ENCODE measurements around the gene ZNF385B.
"Not testable (repeated sequence)": the region's sequence is repeated elsewhere in the genome, so short reads cannot be mapped to it uniquely, and the experiment has no call there.

The ZNF385B gene

DNA sequence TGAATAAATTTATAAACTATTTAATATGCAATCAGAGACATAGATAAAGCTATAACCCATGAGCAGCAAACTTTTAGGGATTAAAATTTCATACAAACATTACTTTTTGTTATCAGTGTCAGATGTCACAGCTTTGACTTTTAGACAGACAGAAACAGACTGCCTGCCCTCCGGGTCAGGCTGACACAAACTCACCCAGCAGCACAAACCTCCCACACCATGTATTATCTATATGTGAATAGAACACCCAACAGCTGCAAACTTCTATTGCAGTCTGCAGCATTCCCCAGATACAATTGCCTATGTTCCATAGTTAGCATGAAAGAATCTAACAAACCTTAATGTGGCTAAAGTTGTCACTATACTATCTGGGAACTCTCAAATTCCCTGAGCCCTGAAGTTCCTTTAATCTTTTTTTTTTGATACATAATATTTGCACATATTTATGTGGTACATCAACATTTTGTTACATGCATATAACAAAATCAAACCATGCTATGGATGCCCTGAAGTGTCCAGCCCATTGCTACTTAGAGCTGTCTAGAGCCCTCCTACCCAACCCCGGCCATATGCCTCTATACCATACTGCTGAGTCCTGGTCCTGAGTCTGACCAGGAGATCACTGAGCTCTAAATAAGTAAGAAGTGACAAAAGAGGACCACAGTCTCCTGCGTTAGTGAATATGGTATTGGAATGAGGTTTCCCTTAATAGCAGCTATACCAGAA is 214.4 kb downstream of the ZNF385B start:
- Mint-ChIP-seq H3K27ac (no peak overlapping the region), H3K4me3 (no peak overlapping the region), H3K4me1 (no peaks in the 10 kb centered on the region), H3K9me3 (no peaks in the 10 kb centered on the region), H3K27me3 (no peaks in the 10 kb centered on the region), H3K36me3 (no peaks in the 10 kb centered on the region)
- no peak for DNase-seq
- CTCF ChIA-PET: no interaction called here

DNA sequence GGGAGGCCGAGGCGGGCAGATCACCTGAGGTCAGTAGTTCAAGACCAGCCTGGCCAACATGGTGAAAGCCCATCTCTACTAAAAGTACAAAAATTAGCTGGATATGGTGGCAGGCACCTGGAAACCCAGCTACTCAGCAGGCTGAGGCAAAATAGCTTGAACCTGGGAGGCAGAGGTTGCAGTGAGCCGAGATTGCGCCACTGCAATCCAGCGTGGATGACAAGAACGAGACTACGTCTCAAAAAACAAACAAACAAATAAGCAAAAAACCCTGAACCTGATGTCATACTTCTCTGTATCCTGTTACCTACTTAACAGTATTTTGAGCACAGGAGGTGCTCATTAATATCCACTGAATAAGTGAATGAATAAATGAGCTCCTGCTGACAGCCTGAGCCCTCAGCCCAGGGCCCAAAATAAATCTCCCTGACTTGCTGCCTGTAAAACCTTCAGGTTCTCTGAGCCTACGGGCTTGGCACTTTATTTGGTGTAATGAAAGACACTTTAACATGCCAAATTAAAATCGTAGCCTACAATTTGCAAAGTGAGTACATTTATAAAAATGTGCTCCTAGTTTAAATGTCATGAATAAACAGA is 215.1 kb downstream of the ZNF385B start:
- Mint-ChIP-seq H3K4me1 (no peaks in the 10 kb centered on the region), H3K27ac (no peak overlapping the region), H3K4me3 (no peak overlapping the region), H3K27me3 (no peaks in the 10 kb centered on the region), H3K9me3 (no peaks in the 10 kb centered on the region), H3K36me3 (no peaks in the 10 kb centered on the region)
- CTCF ChIA-PET: no interaction called here
- DNase-seq: no peak

GRCh38 chr2:179645047-179645446 is 216.4 kb downstream of the ZNF385B start:
- no peak overlapping the region for H3K27ac Mint-ChIP-seq
- no peaks in the 10 kb centered on the region for H3K36me3 Mint-ChIP-seq
- no peaks in the 10 kb centered on the region for H3K4me1 Mint-ChIP-seq
- H3K4me3 Mint-ChIP-seq: no peak overlapping the region
- CTCF ChIA-PET: no interaction called here
- H3K27me3 Mint-ChIP-seq: no peaks in the 10 kb centered on the region
- DNase-seq: no peak
- H3K9me3 Mint-ChIP-seq: no peaks in the 10 kb centered on the region

DNA sequence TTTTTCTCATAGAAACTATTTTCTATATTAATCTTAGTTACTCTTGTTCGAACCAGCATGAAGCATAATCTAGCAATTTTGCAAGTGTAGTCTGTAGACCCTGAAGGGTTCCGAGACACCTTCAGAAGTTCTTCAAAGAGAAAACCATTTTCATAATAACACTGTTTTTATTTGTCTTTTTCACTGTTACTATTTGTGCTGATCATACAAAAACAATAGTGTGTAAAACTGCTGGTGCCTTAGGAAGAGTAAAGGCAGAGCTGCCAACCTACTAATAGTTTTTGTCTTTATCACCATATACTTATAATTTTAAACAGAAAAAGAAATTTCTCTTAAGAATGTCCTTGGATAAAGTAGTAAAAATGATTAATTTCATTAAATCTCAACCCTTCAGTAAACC is 218.9 kb downstream of the ZNF385B start:
- H3K4me1 Mint-ChIP-seq: no peaks in the 10 kb centered on the region
- CTCF ChIA-PET: no interaction called here
- H3K4me3 Mint-ChIP-seq: no peak overlapping the region
- H3K27me3 Mint-ChIP-seq: no peaks in the 10 kb centered on the region
- DNase-seq: no peak
- no peaks in the 10 kb centered on the region for H3K36me3 Mint-ChIP-seq
- no peak overlapping the region for H3K27ac Mint-ChIP-seq
- no peaks in the 10 kb centered on the region for H3K9me3 Mint-ChIP-seq

DNA sequence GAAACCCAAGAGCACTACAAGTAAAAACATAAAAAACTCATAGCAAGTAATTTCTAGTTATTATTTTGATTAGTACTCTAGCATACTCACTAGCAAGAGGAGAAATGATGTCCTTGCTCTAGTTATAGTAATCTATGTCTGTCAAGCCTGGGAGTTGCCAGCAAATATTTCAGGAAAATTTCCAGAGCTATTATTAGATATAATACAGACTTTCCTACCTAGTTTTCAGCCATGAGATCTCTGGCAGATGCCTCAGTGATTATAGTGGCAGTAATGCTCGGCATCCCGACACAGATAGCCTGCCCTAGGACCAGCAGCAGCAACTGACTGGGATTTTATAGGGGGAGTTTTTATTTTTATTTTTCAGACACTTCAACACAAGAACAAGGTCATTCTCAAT is 224.4 kb downstream of the ZNF385B start:
- Mint-ChIP-seq H3K4me1 (no peaks in the 10 kb centered on the region), H3K27me3 (no peaks in the 10 kb centered on the region), H3K4me3 (no peak overlapping the region), H3K9me3 (no peaks in the 10 kb centered on the region), H3K36me3 (no peaks in the 10 kb centered on the region), H3K27ac (no peak overlapping the region)
- no peak for DNase-seq
- CTCF ChIA-PET: no interaction called here

- H3K27ac Mint-ChIP-seq: no peak overlapping the region
- no peaks in the 10 kb centered on the region for H3K9me3 Mint-ChIP-seq
- H3K4me3 Mint-ChIP-seq: no peak overlapping the region
- CTCF ChIA-PET: no interaction called here
- no peak for DNase-seq
- H3K4me1 Mint-ChIP-seq: no peaks in the 10 kb centered on the region
- no peaks in the 10 kb centered on the region for H3K36me3 Mint-ChIP-seq
- H3K27me3 Mint-ChIP-seq: no peaks in the 10 kb centered on the region
These were observed 225.1 kb downstream of the ZNF385B start for GRCh38 chr2:179636100-179636980.

GRCh38 chr2:179631769-179632385 is 229.5 kb downstream of the ZNF385B start:
- H3K27ac Mint-ChIP-seq, DNase-seq, H3K4me1 Mint-ChIP-seq, CTCF ChIA-PET, H3K9me3 Mint-ChIP-seq, H3K27me3 Mint-ChIP-seq, H3K36me3 Mint-ChIP-seq, H3K4me3 Mint-ChIP-seq: not testable (repeated sequence)

GRCh38 chr2:179629776-179630175 is 231.6 kb downstream of the ZNF385B start:
- H3K27me3 Mint-ChIP-seq, H3K4me1 Mint-ChIP-seq, H3K4me3 Mint-ChIP-seq, DNase-seq, CTCF ChIA-PET, H3K27ac Mint-ChIP-seq, H3K36me3 Mint-ChIP-seq, H3K9me3 Mint-ChIP-seq: not testable (repeated sequence)

DNA sequence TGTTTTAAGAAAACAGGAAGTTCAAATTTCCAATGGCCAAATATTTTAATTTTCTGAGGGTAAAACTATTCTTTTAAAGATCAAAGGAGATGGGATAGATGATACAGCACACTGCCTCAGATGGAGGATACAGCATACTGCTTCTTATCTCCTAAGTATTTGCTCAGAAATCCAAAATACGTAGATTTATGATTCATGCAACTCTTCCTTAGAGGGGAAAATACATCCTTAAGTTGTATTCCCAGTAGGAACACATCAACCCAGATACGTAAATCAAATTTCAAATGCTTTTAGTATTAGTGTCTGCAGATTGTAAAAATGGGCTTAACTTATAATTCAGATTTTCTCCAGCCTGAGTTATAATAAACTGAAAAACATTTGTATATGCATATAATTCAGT is 235.2 kb downstream of the ZNF385B start:
- CTCF ChIA-PET: no interaction called here
- H3K36me3 Mint-ChIP-seq: no peaks in the 10 kb centered on the region
- no peak overlapping the region for H3K27ac Mint-ChIP-seq
- no peak overlapping the region for H3K4me3 Mint-ChIP-seq
- no peaks in the 10 kb centered on the region for H3K27me3 Mint-ChIP-seq
- no peaks in the 10 kb centered on the region for H3K9me3 Mint-ChIP-seq
- DNase-seq: no peak
- no peaks in the 10 kb centered on the region for H3K4me1 Mint-ChIP-seq

- Mint-ChIP-seq H3K9me3 (no peaks in the 10 kb centered on the region), H3K27ac (no peak overlapping the region), H3K4me1 (no peaks in the 10 kb centered on the region), H3K4me3 (no peak overlapping the region), H3K27me3 (no peaks in the 10 kb centered on the region), H3K36me3 (no peaks in the 10 kb centered on the region)
- no peak for DNase-seq
- CTCF ChIA-PET: no interaction called here
These were observed 238.6 kb downstream of the ZNF385B start for GRCh38 chr2:179622635-179623300.

DNA sequence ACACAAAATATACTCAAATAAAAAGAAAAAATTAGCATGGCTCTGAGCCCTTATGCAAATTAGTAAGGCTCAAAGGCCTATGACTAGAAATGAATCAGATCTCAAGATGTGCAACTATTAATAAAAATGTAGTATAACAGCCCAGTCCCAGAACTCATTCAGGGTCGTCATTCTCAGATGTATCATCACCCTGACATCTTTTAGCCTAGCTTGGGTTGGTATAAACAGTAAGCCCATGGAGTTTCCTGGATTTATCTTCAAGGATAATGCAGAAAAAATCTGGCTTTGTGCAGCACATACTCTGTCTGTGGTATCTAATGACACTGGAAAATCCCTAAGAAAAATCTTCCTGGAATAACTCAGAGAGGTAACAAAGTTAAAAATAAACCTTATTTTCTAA is 239.3 kb downstream of the ZNF385B start:
- CTCF ChIA-PET: no interaction called here
- Mint-ChIP-seq H3K36me3 (no peaks in the 10 kb centered on the region), H3K27ac (no peak overlapping the region), H3K9me3 (no peaks in the 10 kb centered on the region), H3K27me3 (no peaks in the 10 kb centered on the region), H3K4me1 (no peaks in the 10 kb centered on the region), H3K4me3 (no peak overlapping the region)
- DNase-seq: no peak

DNA sequence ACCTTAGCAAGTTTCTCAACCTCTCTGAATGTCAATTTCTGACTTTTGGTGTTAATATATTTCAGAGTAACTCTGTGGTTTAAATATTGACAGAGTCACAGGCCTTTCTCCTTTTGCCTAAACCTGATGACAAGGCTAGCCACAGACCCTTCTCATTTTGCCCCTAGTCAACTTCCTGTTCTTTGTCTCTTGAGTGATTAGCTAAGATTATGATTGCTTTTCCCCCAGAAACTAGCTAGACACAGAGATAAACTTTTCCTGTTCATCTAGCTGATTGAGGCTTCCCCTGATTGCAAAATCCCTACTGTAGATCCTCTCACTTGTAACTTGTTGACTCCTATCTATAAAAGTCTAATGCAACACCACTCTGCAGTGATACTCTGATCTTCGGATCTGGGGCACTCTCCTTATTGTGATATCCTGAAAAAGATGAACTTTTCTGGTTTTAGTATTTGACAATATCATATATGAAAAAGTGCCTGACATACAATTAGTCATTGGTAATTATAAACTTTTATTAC is 241.4 kb downstream of the ZNF385B start:
- H3K4me3 Mint-ChIP-seq: no peak overlapping the region
- no peak overlapping the region for H3K27ac Mint-ChIP-seq
- DNase-seq: no peak
- H3K9me3 Mint-ChIP-seq: no peaks in the 10 kb centered on the region
- no peaks in the 10 kb centered on the region for H3K4me1 Mint-ChIP-seq
- no peaks in the 10 kb centered on the region for H3K27me3 Mint-ChIP-seq
- no peaks in the 10 kb centered on the region for H3K36me3 Mint-ChIP-seq
- CTCF ChIA-PET: no interaction called here

GRCh38 chr2:179614121-179614520 is 247.3 kb downstream of the ZNF385B start:
- H3K4me3 Mint-ChIP-seq: no peak overlapping the region
- H3K9me3 Mint-ChIP-seq: no peaks in the 10 kb centered on the region
- CTCF ChIA-PET: no interaction called here
- H3K27ac Mint-ChIP-seq: no peak overlapping the region
- no peaks in the 10 kb centered on the region for H3K27me3 Mint-ChIP-seq
- H3K36me3 Mint-ChIP-seq: no peaks in the 10 kb centered on the region
- no peak for DNase-seq
- no peaks in the 10 kb centered on the region for H3K4me1 Mint-ChIP-seq

GRCh38 chr2:179613701-179614100 is 247.7 kb downstream of the ZNF385B start:
- Mint-ChIP-seq H3K4me3 (no peak overlapping the region), H3K36me3 (no peaks in the 10 kb centered on the region), H3K9me3 (no peaks in the 10 kb centered on the region), H3K27me3 (no peaks in the 10 kb centered on the region), H3K4me1 (no peaks in the 10 kb centered on the region), H3K27ac (no peak overlapping the region)
- no peak for DNase-seq
- CTCF ChIA-PET: no interaction called here
